ENCODE results near the gene ATE1. TPM values are rescaled to one million over a fixed set of nuclear protein-coding genes. Genes with fewer than 3 reads are reported as not detected.

ATE1 gene
- total RNA-seq, 4 donors from 2014 or later: 26.4 to 42.6 (median 30.1) TPM

DNA sequence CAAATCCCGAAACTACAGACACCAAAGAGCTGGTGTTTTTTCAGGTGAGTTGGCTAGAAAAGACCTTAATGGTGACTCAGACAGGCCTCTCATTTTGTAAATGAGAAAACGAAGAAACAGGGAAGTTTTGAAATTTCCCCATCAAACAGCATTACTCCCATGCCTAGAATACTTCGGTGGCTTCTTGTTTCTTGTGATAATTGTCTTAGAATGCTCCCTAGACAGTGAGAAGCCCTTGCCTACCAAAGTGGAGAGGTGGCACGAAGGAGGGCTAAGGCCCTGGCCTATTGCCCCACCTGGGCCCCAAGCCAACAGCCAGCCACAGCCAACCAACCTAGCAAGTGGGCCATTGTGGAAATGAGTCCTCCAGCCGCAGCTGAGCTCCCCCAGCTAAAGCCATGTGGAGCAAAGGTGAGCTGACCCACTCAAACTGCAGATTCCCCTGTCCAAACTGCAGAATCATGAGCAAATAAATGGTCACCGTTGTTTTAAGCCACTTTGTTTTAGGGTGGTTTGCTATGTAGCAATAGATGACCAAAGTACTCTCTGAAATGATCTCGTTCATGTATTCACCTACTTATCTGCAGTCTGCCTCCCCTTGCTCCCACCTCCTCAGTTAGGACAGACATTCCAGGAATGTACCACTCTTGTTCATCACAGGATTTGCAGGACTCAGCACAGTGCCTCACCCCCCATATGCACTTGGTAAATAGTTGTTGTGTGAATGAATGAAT lies 231.9 kb downstream of the ATE1 start:
- TF ChIP-seq, protein P1, sequence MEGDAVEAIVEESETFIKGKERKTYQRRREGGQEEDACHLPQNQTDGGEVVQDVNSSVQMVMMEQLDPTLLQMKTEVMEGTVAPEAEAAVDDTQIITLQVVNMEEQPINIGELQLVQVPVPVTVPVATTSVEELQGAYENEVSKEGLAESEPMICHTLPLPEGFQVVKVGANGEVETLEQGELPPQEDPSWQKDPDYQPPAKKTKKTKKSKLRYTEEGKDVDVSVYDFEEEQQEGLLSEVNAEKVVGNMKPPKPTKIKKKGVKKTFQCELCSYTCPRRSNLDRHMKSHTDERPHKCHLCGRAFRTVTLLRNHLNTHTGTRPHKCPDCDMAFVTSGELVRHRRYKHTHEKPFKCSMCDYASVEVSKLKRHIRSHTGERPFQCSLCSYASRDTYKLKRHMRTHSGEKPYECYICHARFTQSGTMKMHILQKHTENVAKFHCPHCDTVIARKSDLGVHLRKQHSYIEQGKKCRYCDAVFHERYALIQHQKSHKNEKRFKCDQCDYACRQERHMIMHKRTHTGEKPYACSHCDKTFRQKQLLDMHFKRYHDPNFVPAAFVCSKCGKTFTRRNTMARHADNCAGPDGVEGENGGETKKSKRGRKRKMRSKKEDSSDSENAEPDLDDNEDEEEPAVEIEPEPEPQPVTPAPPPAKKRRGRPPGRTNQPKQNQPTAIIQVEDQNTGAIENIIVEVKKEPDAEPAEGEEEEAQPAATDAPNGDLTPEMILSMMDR (IDR thresholded peaks at IDR 0.05; ENCODE audit: low read depth): no peak

DNA sequence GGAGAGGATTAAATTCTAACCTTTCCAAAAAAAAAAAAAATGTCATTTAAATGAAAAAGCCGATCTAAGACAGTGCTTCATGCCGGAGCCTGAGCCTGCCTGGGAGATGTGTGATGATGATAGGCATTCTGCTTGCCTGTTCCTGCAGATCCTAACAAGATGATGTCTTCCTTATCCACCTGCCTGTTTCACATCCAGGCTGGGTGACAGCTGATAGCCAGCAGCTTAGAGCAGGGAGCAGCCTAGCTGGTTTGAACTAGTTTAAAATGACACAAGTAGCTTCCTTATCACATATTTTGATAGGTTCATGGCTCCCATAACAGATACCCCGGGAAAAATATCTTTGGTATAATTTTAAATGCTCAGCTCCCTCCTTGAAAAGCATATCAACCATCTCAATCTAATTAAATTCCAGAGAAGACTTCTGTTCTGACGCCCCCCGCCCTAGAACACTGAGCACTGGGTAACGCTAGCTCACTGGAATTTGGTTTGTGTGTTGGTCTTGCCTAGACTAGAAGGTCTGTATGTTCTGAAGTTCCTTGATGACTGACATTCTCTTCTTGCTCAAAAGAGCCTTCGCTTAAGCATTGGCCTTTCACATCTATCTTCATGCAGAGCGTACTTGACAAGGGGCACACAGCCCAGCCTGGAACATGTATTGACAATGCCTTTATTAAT lies 232.7 kb downstream of the ATE1 start:
- TF ChIP-seq, protein P1 (IDR thresholded peaks at IDR 0.05; ENCODE audit: low read depth): no peak

DNA sequence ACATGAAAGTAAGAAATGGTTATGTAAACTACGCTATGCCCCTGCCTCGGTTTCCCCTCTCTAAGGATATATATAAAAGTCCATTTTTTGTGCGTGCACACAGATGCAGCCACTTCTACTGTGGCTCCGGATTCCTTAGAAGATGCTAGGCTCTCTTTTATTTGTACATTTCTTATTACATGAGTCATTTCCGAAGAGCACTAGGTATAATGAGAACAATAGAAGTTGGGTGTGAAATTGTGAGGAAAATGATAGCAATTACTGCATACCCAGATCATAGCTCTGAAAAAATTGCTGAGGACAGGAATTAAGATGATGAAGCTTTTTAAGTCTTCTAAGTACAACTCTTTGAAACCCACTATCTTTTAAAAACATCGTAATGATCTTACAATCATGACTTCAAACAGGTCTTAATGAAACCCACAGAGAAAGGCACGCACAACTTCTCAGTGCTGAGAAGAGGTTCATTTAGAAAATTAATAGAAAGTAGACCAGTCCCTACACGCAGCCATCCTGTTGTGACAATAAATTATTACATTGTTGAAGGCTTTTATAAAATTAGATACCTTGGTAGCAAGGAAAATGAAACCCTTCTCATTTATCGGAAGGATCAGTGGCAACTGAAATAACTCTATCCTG lies 233.4 kb downstream of the ATE1 start:
- TF ChIP-seq, protein P1 (IDR thresholded peaks at IDR 0.05; ENCODE audit: low read depth): no peak

DNA sequence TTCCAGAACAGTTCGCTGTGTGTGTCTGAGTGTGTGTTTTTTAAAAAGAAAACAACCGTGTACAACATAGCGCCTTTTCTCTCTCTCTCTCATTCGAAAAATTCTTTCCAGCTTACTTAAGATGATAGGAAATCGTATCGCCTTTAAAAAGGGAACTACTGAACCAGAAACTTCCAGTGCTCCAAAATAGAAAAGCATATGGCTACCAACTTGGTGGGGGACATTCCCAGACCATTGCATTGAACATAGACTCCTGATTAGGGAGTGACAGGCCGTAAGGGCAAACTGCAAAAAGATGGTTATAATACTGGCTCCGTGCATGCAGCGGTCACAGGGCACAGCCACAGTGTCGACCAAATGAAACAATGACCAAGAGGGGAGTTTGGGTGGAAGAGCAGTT lies 235.2 kb downstream of the ATE1 start:
- TF ChIP-seq, protein P1 (IDR thresholded peaks at IDR 0.05; ENCODE audit: low read depth): no peak

DNA sequence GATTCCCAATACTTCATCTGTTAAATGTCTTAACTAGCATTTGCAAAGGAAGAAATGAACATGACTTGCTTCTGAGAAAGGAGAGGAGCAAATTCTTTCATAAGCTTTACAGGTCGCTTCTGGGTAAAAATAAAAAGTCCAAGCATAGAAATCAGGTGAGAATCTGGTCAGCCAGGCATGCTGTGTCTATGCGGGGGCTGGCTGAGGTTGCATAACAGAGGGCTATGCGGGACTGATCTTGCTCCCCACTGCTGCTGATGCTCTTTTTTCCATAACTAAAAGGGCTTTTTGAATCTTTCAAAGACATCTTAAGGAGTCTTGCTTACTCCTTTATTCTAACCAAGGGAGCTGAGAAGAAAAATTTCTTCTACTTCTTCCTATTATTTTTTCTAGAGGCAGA lies 236.9 kb downstream of the ATE1 start:
- TF ChIP-seq, protein P1 (IDR thresholded peaks at IDR 0.05; ENCODE audit: low read depth): no peak

Small RNA genes within 50 kb of the gene (small RNA-seq; reads per million reads assigned to genes)
- gene RF00019 (0.49 reads per million), gene RF02219 (not detected)

Other genes with a start within 250 kb of the ATE1 start
- gene NSMCE4A, start 47.2 kb upstream of the ATE1 start, total RNA-seq: 10 to 100 TPM; 86.3 to 99.3 (median 91.0) TPM
- 10 to 100 TPM; 16.1 to 71.6 (median 23.3) TPM for gene TACC2, start 61.1 kb upstream of the ATE1 start, total RNA-seq

Data from subcutaneous adipose tissue (tissue), 4 donors.